HEK293T (cell line): ENCODE data around the gene ABCD1.

Experiments used
- SUZ12 ChIP-seq: fragments of 450-650 bp; IDR thresholded peaks from 2 replicates; pipeline ENCODE4 v1.6.1; 2016; ENCODE audit warnings: mild to moderate bottlenecking
- TARDBP ChIP-seq: fragments of 450-650 bp; IDR thresholded peaks from 2 replicates; pipeline ENCODE4 v1.6.1; 2016

DNA sequence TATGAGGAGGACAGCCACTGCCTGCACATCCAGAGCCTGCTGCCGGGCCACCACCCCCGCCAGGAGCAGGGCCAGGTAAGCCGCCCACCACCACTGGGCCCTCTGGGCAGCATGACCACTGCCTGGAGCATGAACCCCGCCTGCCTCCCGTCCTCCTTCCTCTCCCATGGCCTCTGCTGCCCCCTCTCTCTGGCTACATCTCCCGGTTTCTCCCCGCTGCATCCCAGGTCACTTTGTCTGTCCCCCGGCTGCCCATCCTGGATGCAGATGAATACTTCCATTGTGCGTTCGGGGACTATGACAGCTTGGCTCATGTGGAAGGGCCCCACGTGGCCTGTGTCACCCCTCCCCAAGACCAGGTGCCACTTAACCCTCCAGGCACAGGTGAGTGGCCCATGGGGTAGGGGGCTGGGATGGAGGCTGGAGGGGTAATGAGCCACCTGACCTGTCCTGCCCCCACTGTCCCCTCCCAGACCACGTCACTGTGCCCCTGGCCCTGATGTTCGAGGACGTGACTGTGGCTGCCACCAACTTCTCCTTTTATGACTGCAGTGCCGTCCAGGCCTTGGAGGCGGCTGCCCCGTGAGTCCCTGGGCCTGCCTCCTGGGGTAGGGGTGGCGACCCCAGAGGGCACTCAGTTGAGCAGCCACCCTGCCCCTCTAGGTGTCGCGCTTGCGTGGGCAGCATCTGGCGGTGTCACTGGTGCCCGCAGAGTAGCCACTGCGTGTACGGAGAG is 45.4 kb downstream of the ABCD1 start:
- TF ChIP-seq TARDBP (no peak), SUZ12 (no peak)
